ENCODE data around the gene PPFIA3. TPM values are rescaled to one million over a fixed set of nuclear protein-coding genes. Genes with fewer than 3 reads are reported as not detected.

PPFIA3 gene
- polyA plus RNA-seq, 1 of the 3 experiments (the other 2 are of a cell fraction), result 5.7 TPM

- Histone ChIP-seq H3K4me3 (ENCODE audit: low read depth in 2 of 2, low read length in 1 of 2) (no peak overlapping the region), H3K4me1 (ENCODE audit: control insufficient read depth in 1 of 2, insufficient read depth in 2 of 2, low read depth in 1 of 2, low read length in 1 of 2) (peaks cover under 1 to 6% of the 10 kb centered on the region in 2 experiments; a peak in 1 of 4 replicates), H3K9ac (no peak overlapping the region), H3K27me3 (ENCODE audit: insufficient read depth) (no peaks in the 10 kb centered on the region), H2AFZ (ENCODE audit: low read depth) (no peak overlapping the region), H3K9me3 (no peaks in the 10 kb centered on the region), H3K79me2 (ENCODE audit: insufficient read depth) (peaks cover 14% of the 10 kb centered on the region), H3K36me3 (replicated peaks in 1 of 2; ENCODE audit: control insufficient read depth in 1 of 2, insufficient read depth in 2 of 2, low read length in 1 of 2) (no peaks in the 10 kb centered on the region), H3K4me2 (no peak overlapping the region), H3K9me2 (no peaks in the 10 kb centered on the region), H3K27ac (ENCODE audit: low read depth in 2 of 2, low read length in 1 of 2) (no peak overlapping the region), H4K20me1 (ENCODE audit: insufficient read depth) (peaks cover 8% of the 10 kb centered on the region), H3F3A (replicated peaks; ENCODE audit: insufficient read depth) (peaks cover 8% of the 10 kb centered on the region)
- WGBS (ENCODE audit: low lambda C conversion rate), result 60% methylated on average over 1 of the region's 1 CpG
- CTCF ChIA-PET, result interaction anchor here (1.3 to 2.2 kb wide), 4 partner anchors 8 to 118 kb away, joined by 3 to 9 read pairs (median 6); no protein-coding TSS in a partner anchor
- no peak for DNase-seq
- POLR2A ChIA-PET, result no interaction called here
- TF ChIP-seq CTCF (IDR thresholded peaks at IDR 0.05) (no peak), CHD2 (IDR thresholded peaks at IDR 0.05; ENCODE audit: low read length, partially characterized antibody) (no peak), TAF1 (IDR thresholded peaks at IDR 0.05; ENCODE audit: borderline replicate concordance, low read depth, low read length) (no peak), TCF12 (IDR thresholded peaks at IDR 0.05) (no peak), POLR2AphosphoS5 (IDR thresholded peaks at IDR 0.05; ENCODE audit: low read depth, low read length) (no peak), PBX3 (IDR thresholded peaks at IDR 0.05) (no peak), REST (IDR thresholded peaks at IDR 0.05; ENCODE audit: low read depth, low read length) (no peak)
These were observed 38.1 kb upstream of the PPFIA3 start for GRCh38 chr19:49081273-49081672.

GRCh38 chr19:49084206-49085019, 34.9 kb upstream of the PPFIA3 start:
- Histone ChIP-seq H3K4me2 (peak overlapping the region; percentile 63; the same call in 1 of the 2 replicates), H3K4me1 (ENCODE audit: control insufficient read depth in 1 of 2, insufficient read depth in 2 of 2, low read depth in 1 of 2, low read length in 1 of 2) (peaks cover 10 to 12% of the 10 kb centered on the region in 2 experiments; a peak in 1 of 4 replicates), H3K27me3 (ENCODE audit: insufficient read depth) (no peaks in the 10 kb centered on the region), H2AFZ (ENCODE audit: low read depth) (peak overlapping the region; percentile 71), H3K79me2 (ENCODE audit: insufficient read depth) (peaks cover 45% of the 10 kb centered on the region), H3K9ac (peak overlapping the region; percentile 98; the same call in 1 of the 2 replicates), H4K20me1 (ENCODE audit: insufficient read depth) (peaks cover 39% of the 10 kb centered on the region), H3K9me2 (no peaks in the 10 kb centered on the region), H3K36me3 (replicated peaks in 1 of 2; ENCODE audit: control insufficient read depth in 1 of 2, insufficient read depth in 2 of 2, low read length in 1 of 2) (peaks cover 10 to 25% of the 10 kb centered on the region in 2 experiments), H3K9me3 (no peaks in the 10 kb centered on the region), H3F3A (replicated peaks; ENCODE audit: insufficient read depth) (peaks cover 4% of the 10 kb centered on the region), H3K4me3 (ENCODE audit: low read depth in 2 of 2, low read length in 1 of 2) (peak overlapping the region; percentile 24 to 78; a peak in 3 of 4 replicates), H3K27ac (ENCODE audit: low read depth in 2 of 2, low read length in 1 of 2) (peak overlapping the region; percentile 46 to 69)
- no peak for DNase-seq
- CTCF ChIA-PET, result interaction anchor here (1.0 kb wide), 1 partner anchor 13 kb away, joined by 4 read pairs; no protein-coding TSS in a partner anchor
- WGBS (ENCODE audit: low lambda C conversion rate), result 72% methylated on average over 26 of the region's 26 CpGs
- POLR2A ChIA-PET, result no interaction called here
- TF ChIP-seq FOXM1 (IDR thresholded peaks at IDR 0.05; ENCODE audit: low read depth), result no peak
